Neural crest cell (in vitro differentiated cells): ENCODE results near the gene IGSF6. TPM values are rescaled to one million over a fixed set of nuclear protein-coding genes. Genes with fewer than 3 reads are reported as not detected.

Source experiments
- DNase-seq: peaks from one replicate; pipeline ENCODE4 v3.0.0; 2021; ENCODE audit warnings: low read depth, mixed read lengths, low spot score
- H3K27ac Mint-ChIP-seq: one replicate; pipeline ENCODE4 v1.8.0; 2021; ENCODE audit warnings: mild to moderate bottlenecking, mixed read lengths; ENCODE audit not compliant: unreplicated experiment
- H3K27me3 Mint-ChIP-seq: 2 replicates; pipeline ENCODE4 v1.8.0; 2021; ENCODE audit warnings: low read depth, mild to moderate bottlenecking, mixed read lengths
- H3K36me3 Mint-ChIP-seq: 2 replicates; pipeline ENCODE4 v1.8.0; 2021; ENCODE audit warnings: low read depth, mild to moderate bottlenecking, mixed read lengths
- H3K4me1 Mint-ChIP-seq: 2 replicates; pipeline ENCODE4 v1.8.0; 2021; ENCODE audit warnings: mixed read lengths
- H3K4me3 Mint-ChIP-seq: one replicate; pipeline ENCODE4 v1.8.0; 2021; ENCODE audit warnings: mild to moderate bottlenecking, mixed read lengths
- H3K9me3 Mint-ChIP-seq: 2 replicates; pipeline ENCODE4 v1.8.0; 2021; ENCODE audit warnings: mixed read lengths
- total RNA-seq: library from RNA; stranded (reverse); gene quantifications from 2 replicates; pipeline ENCODE4 v1.2.1, GENCODE V29; 2021
- TF ChIP-seq, protein P1 (sequence below): fragments of 200-600 bp; sonication (generic); conservative IDR thresholded peaks from 2 replicates; pipeline ENCODE4 v1.5.0; 2021; ENCODE audit warnings: antibody characterized with exemption, mild to moderate bottlenecking

The IGSF6 gene
- total RNA-seq, 1 donor from 2014 or later, result not detected

GRCh38 chr16:21667575-21667974, 15.2 kb upstream of the IGSF6 start:
- no peaks in the 10 kb centered on the region for H3K36me3 Mint-ChIP-seq
- H3K4me1 Mint-ChIP-seq, result peaks cover 39% of the 10 kb centered on the region
- H3K4me3 Mint-ChIP-seq, result no peak overlapping the region
- H3K27me3 Mint-ChIP-seq, result peaks cover 13% of the 10 kb centered on the region
- H3K27ac Mint-ChIP-seq, result no peak overlapping the region
- TF ChIP-seq, protein P1, sequence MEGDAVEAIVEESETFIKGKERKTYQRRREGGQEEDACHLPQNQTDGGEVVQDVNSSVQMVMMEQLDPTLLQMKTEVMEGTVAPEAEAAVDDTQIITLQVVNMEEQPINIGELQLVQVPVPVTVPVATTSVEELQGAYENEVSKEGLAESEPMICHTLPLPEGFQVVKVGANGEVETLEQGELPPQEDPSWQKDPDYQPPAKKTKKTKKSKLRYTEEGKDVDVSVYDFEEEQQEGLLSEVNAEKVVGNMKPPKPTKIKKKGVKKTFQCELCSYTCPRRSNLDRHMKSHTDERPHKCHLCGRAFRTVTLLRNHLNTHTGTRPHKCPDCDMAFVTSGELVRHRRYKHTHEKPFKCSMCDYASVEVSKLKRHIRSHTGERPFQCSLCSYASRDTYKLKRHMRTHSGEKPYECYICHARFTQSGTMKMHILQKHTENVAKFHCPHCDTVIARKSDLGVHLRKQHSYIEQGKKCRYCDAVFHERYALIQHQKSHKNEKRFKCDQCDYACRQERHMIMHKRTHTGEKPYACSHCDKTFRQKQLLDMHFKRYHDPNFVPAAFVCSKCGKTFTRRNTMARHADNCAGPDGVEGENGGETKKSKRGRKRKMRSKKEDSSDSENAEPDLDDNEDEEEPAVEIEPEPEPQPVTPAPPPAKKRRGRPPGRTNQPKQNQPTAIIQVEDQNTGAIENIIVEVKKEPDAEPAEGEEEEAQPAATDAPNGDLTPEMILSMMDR, result no peak
- peaks cover 2% of the 10 kb centered on the region for H3K9me3 Mint-ChIP-seq
- DNase-seq, result no peak

DNA sequence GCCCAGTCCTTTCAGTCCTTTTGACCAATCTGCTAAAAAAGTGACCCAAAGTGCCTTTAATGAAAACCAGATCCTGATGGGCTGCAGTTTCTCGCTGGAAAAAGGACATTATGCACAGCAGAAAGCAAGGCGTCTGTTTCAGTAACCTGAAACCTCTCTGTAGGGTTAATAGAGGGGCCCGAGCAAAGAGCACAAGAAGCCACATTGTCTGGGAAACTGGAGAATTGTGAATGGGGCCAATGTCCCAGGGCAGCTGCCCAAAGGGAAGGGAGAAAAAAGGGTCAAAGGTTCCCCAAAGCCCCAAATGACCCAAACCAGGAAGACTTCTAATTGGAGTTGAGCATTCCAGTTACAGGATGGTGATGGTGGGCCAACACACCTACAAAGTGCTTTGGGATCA, 14.4 kb upstream of the IGSF6 start:
- H3K27me3 Mint-ChIP-seq, result peaks cover 13% of the 10 kb centered on the region
- peak; percentile 39 for DNase-seq
- peaks cover 2% of the 10 kb centered on the region for H3K9me3 Mint-ChIP-seq
- H3K4me1 Mint-ChIP-seq, result peaks cover 39% of the 10 kb centered on the region
- peak overlapping the region; percentile 92 for H3K27ac Mint-ChIP-seq
- no peaks in the 10 kb centered on the region for H3K36me3 Mint-ChIP-seq
- TF ChIP-seq, protein P1, result no peak
- H3K4me3 Mint-ChIP-seq, result peak overlapping the region; percentile 42

GRCh38 chr16:21664801-21665492, 12.5 kb upstream of the IGSF6 start:
- TF ChIP-seq, protein P1, result no peak
- Mint-ChIP-seq H3K27ac (no peak overlapping the region), H3K36me3 (peaks cover 4% of the 10 kb centered on the region), H3K4me1 (peaks cover 33% of the 10 kb centered on the region), H3K4me3 (peak overlapping the region; percentile 23), H3K9me3 (peaks cover 2% of the 10 kb centered on the region), H3K27me3 (peaks cover 13% of the 10 kb centered on the region)
- DNase-seq, result no peak

DNA sequence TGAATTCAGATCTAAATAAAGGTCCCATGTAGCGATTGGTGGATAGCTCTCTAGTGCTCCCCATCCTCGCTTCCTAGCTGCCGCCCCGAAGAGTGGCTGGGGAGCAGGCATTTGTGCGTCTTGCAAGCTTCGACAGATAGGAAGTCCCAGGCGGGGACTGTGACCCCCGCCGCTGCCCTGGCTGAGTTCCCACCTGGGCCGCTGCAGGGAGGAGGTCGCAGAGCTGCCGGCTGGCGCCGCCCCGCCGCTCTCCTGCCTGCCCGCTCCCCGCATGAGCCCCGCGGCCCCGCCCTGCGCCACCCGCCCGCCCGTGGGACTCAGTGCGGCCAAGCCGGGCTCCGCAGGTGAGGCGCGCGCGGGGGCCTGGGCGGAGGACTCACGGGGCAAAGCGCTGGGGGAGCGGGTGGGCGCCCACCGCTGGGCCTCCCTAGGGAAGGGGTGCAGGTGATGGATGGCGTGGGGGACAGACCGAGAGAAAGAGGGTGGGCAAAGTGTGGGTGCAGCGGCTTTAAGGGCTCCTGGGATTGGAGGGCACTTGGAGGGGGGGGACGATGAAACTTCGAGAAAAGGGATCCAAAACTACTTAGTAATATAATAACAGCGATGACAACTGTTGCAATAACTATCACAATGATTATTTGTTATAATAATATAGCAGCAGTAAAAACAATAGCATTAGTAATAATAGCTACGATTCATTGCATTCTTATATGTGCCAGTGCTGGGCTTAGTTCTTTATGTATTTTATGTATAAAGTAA, 11.7 kb upstream of the IGSF6 start, which contains the start of gene OTOA:
TSS of gene OTOA (plus strand) at position 80 of the 759 bp plus-strand sequence. CDS start 14,547 bp downstream, outside the sequence.
- peaks cover 29% of the 10 kb centered on the region for H3K4me1 Mint-ChIP-seq
- no peak within 1 kb of the TSS for H3K27ac Mint-ChIP-seq
- peaks cover 2% of the 10 kb centered on the region for H3K9me3 Mint-ChIP-seq
- peaks cover 4% of the 10 kb centered on the region for H3K36me3 Mint-ChIP-seq
- no peak for DNase-seq
- H3K4me3 Mint-ChIP-seq, result peak within 1 kb of the TSS; percentile 62
- TF ChIP-seq, protein P1, result no peak
- peaks cover 13% of the 10 kb centered on the region for H3K27me3 Mint-ChIP-seq

DNA sequence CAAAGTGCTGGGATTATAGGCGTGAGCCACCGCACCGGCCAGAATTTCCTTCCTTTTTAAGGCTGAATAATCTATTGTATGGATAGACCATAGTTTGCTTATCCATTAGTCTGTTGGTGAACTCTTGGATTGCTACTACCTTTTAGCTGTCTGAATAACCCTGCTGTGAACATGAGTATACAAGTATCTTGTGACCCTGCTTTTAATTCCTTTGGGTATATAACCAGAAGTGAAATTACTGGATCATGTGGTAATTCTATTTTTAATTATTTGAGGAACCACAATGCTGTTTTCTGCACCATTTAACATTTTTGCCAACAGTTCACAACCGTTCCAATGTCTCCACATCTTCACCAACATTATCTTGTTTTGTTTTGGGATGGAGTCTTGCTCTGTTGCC, 6.7 kb upstream of the IGSF6 start:
- TF ChIP-seq, protein P1, result no peak
- H3K27me3 Mint-ChIP-seq, result peaks cover 7% of the 10 kb centered on the region
- H3K4me1 Mint-ChIP-seq, result peaks cover 14% of the 10 kb centered on the region
- DNase-seq, result no peak
- peaks cover 7% of the 10 kb centered on the region for H3K36me3 Mint-ChIP-seq
- no peak overlapping the region for H3K4me3 Mint-ChIP-seq
- no peaks in the 10 kb centered on the region for H3K9me3 Mint-ChIP-seq
- no peak overlapping the region for H3K27ac Mint-ChIP-seq
